ENCODE measurements around the gene RIPOR3.

RIPOR3 gene

GRCh38 chr20:50688256-50688975 lies 2.9 kb downstream of the RIPOR3 start:
- no peak for DNase-seq (ENCODE audit: insufficient read length, low spot score)
- TF ChIP-seq CTCF (IDR thresholded peaks at IDR 0.05; ENCODE audit: insufficient read depth, missing control alignments): no peak
- FAIRE-seq: no peak

- DNase-seq (ENCODE audit: insufficient read length, low spot score) (no peak), FAIRE-seq (no peak)
- no peak for TF ChIP-seq CTCF (IDR thresholded peaks at IDR 0.05; ENCODE audit: insufficient read depth, missing control alignments)
These were observed 4.5 kb downstream of the RIPOR3 start for GRCh38 chr20:50686821-50687220.

GRCh38 chr20:50683570-50683969 lies 7.8 kb downstream of the RIPOR3 start:
- TF ChIP-seq CTCF (IDR thresholded peaks at IDR 0.05; ENCODE audit: insufficient read depth, missing control alignments): no peak
- DNase-seq (ENCODE audit: insufficient read length, low spot score): no peak
- no peak for FAIRE-seq

GRCh38 chr20:50682947-50683530 lies 8.3 kb downstream of the RIPOR3 start:
- no peak for FAIRE-seq
- no peak for TF ChIP-seq CTCF (IDR thresholded peaks at IDR 0.05; ENCODE audit: insufficient read depth, missing control alignments)
- DNase-seq (ENCODE audit: insufficient read length, low spot score): no peak

GRCh38 chr20:50682065-50682464 lies 9.3 kb downstream of the RIPOR3 start:
- FAIRE-seq (no peak), DNase-seq (ENCODE audit: insufficient read length, low spot score) (no peak)
- no peak for TF ChIP-seq CTCF (IDR thresholded peaks at IDR 0.05; ENCODE audit: insufficient read depth, missing control alignments)

- TF ChIP-seq CTCF (IDR thresholded peaks at IDR 0.05; ENCODE audit: insufficient read depth, missing control alignments): no peak
- no peak for FAIRE-seq
- DNase-seq (ENCODE audit: insufficient read length, low spot score): no peak
These were observed 9.8 kb downstream of the RIPOR3 start for GRCh38 chr20:50681359-50682064.
